Vagina (tissue), 2 donors: Measurements from ENCODE around the gene TEAD3. TPM values are rescaled to one million over a fixed set of nuclear protein-coding genes. Genes with fewer than 3 reads are reported as not detected.

Experiments used
- DNase-seq, 2 donors: peaks; one replicate each; pipeline ENCODE4 v3.0.0-alpha.2; 2017; ENCODE audit errors: extremely low spot score in 2 of 2
- H3K27ac ChIP-seq: fragments of 200-600 bp; sonication (generic); one replicate; pipeline ENCODE4 v1.5.1; 2019
- H3K27me3 ChIP-seq: fragments of 200-600 bp; sonication (generic); one replicate; pipeline ENCODE4 v1.5.1; 2019
- H3K36me3 ChIP-seq, 2 donors: fragments of 200-600 bp; sonication (generic); one replicate each; pipeline ENCODE4 v1.5.1; 2017 to 2019
- H3K4me1 ChIP-seq: fragments of 200-600 bp; sonication (generic); one replicate; pipeline ENCODE4 v1.5.1; 2019
- H3K4me3 ChIP-seq, 2 donors: fragments of 200-600 bp; sonication (generic); 1 replicate in 1 of 2; 2 replicates in 1 of 2; pipeline ENCODE4 v1.5.1; 2016 to 2019
- H3K9me3 ChIP-seq: fragments of 200-600 bp; sonication (generic); one replicate; pipeline ENCODE4 v1.5.1; 2019
- CTCF ChIP-seq, 3 experiments: fragments of 450-650 bp in 2 of 3; fragments of 200-600 bp in 1 of 3; sonication (generic) in 1 of 3; IDR thresholded peaks; one replicate each; pipeline ENCODE4 v1.5.1; 2017 to 2019; ENCODE audit warnings: antibody characterized with exemption in 3 of 3, mild to moderate bottlenecking in 2 of 3, moderate library complexity in 2 of 3
- POLR2A ChIP-seq, 2 donors: fragments of 450-650 bp; IDR thresholded peaks; one replicate each; pipeline ENCODE4 v1.6.1; 2017; ENCODE audit warnings: antibody characterized with exemption in 2 of 2, mild to moderate bottlenecking in 2 of 2, moderate library complexity in 2 of 2
- POLR2AphosphoS5 ChIP-seq, 2 donors: sonication (generic); formaldehyde crosslinking; IDR thresholded peaks; one replicate each; pipeline ENCODE4 v1.9.0; 2017; ENCODE audit warnings: antibody characterized with exemption in 2 of 2, mild to moderate bottlenecking in 2 of 2, low read depth in 1 of 2; ENCODE audit not compliant: insufficient read depth in 1 of 2
- intact Hi-C: fragments of 100-400 bp; cut with DNase I; formaldehyde crosslinking; loops from one replicate; pipeline ENCODE4 v1.15.1; 2023
- total RNA-seq: library from RNA; depleted of rRNA; stranded (reverse); fragments of >200 nt; gene quantifications from one replicate; pipeline ENCODE4 v1.2.3, GENCODE V29; 2016

Gene TEAD3
- total RNA-seq, 1 donor from 2014 or later, result 29.0 TPM

- intact Hi-C loops, result no loop called here
- Histone ChIP-seq H3K27me3 (no peaks in the 10 kb centered on the region), H3K27ac (peak overlapping the region; percentile 97), H3K9me3 (no peaks in the 10 kb centered on the region), H3K4me1 (peaks cover 67% of the 10 kb centered on the region), H3K4me3 (peak overlapping the region; percentile 24 to 42), H3K36me3 (no peaks in the 10 kb centered on the region)
- no peak for TF ChIP-seq CTCF (IDR thresholded peaks at IDR 0.05)
- peak; percentile 85 to 87 for TF ChIP-seq POLR2AphosphoS5 (IDR thresholded peaks at IDR 0.05; ENCODE audit: insufficient read depth in 1 of 2, low read depth in 1 of 2)
- peak in 1 of 2 donors; percentile 40 for TF ChIP-seq POLR2A (IDR thresholded peaks at IDR 0.05)
- DNase-seq, result peak in 1 of 2 donors; percentile 96
Observed at GRCh38 chr6:35486005-35486925, 10.6 kb downstream of the TEAD3 start.

- Histone ChIP-seq H3K27me3 (no peaks in the 10 kb centered on the region), H3K4me3 (peak overlapping the region; percentile 24 to 42), H3K36me3 (no peaks in the 10 kb centered on the region), H3K27ac (peak overlapping the region; percentile 97), H3K9me3 (no peaks in the 10 kb centered on the region), H3K4me1 (peaks cover 59% of the 10 kb centered on the region)
- TF ChIP-seq CTCF (IDR thresholded peaks at IDR 0.05) (no peak), POLR2AphosphoS5 (IDR thresholded peaks at IDR 0.05; ENCODE audit: insufficient read depth in 1 of 2, low read depth in 1 of 2) (no peak), POLR2A (IDR thresholded peaks at IDR 0.05) (no peak)
- intact Hi-C loops, result no loop called here
- no peak for DNase-seq
Observed at GRCh38 chr6:35485402-35485877, 11.4 kb downstream of the TEAD3 start.

- H3K27me3 ChIP-seq, result no peaks in the 10 kb centered on the region
- H3K9me3 ChIP-seq, result no peaks in the 10 kb centered on the region
- TF ChIP-seq POLR2AphosphoS5 (IDR thresholded peaks at IDR 0.05; ENCODE audit: insufficient read depth in 1 of 2, low read depth in 1 of 2), result no peak
- no peak for TF ChIP-seq CTCF (IDR thresholded peaks at IDR 0.05)
- no peak for TF ChIP-seq POLR2A (IDR thresholded peaks at IDR 0.05)
- intact Hi-C loops, result no loop called here
- H3K4me1 ChIP-seq, result peaks cover 54% of the 10 kb centered on the region
- DNase-seq, result no peak
- peak overlapping the region; percentile 97 for H3K27ac ChIP-seq
- H3K36me3 ChIP-seq, result peaks cover 0 to 1% of the 10 kb centered on the region in 2 donors
- no peak overlapping the region for H3K4me3 ChIP-seq
Observed at GRCh38 chr6:35484921-35485392, 11.9 kb downstream of the TEAD3 start.

- Histone ChIP-seq H3K27me3 (no peaks in the 10 kb centered on the region), H3K36me3 (peaks cover 0 to 10% of the 10 kb centered on the region in 2 donors), H3K4me1 (peaks cover 45% of the 10 kb centered on the region), H3K4me3 (no peak overlapping the region), H3K27ac (peak overlapping the region; percentile 97), H3K9me3 (no peaks in the 10 kb centered on the region)
- DNase-seq, result no peak
- TF ChIP-seq POLR2A (IDR thresholded peaks at IDR 0.05) (no peak), CTCF (IDR thresholded peaks at IDR 0.05) (no peak), POLR2AphosphoS5 (IDR thresholded peaks at IDR 0.05; ENCODE audit: insufficient read depth in 1 of 2, low read depth in 1 of 2) (no peak)
- intact Hi-C loops, result no loop called here
Observed at GRCh38 chr6:35483893-35484645, 12.8 kb downstream of the TEAD3 start.
